AG09309 (cell line): Measurements from ENCODE around the gene S1PR4.
"Not testable (repeated sequence)": the region's sequence is repeated elsewhere in the genome, so short reads cannot be mapped to it uniquely, and the experiment has no call there.

Source experiments
- DNase-seq: peaks from one replicate; pipeline ENCODE4 v3.0.0-alpha.2; 2010; ENCODE audit warnings: low read depth
- H3K4me3 ChIP-seq: 2 replicates; pipeline ENCODE4 v1.5.1; 2011; ENCODE audit warnings: mild to moderate bottlenecking, low read depth, low read length, moderate library complexity; ENCODE audit not compliant: control insufficient read depth
- TF ChIP-seq, protein P1 (sequence below): IDR thresholded peaks from 2 replicates; pipeline ENCODE4 v1.5.1; 2011; ENCODE audit warnings: mild to moderate bottlenecking, low read depth, low read length, inconsistent platforms; ENCODE audit not compliant: insufficient read depth, control insufficient read depth; ENCODE audit errors: missing control alignments

Gene S1PR4

DNA sequence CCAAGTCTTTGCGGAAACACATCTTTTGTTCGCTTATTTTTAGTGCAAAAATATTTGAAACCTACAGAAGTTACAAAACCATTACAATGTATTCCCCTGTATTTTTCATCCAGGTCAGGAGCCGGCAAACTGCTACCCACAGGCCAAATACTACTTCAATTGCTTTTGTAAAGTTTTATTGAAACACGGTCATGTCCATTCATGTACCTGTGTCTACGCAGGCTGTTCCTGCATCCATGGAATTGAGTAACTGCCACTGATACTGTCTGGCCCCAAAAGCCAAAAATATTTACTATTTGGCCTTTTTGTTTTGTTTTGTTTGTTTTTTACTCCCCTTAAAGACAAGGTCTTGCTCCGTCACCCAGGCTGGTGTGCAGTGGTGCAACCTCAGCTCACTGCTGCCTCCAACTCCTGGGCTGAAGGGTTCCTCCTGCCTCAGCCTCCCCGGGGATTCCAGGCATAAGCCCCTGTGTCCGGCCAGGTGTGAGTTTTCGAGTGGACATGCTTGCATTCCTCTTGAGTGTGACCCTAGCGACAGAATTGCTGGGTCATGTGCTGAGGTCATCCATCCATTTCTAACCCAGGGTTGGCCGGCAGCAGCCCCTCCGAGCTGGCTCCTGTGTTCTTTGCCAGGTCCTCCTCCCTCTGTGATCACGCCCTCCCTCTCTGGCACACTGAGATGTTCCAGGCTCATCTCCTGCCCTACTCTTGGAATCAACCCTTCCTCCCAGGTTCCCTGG is 10.9 kb upstream of the S1PR4 start:
- no peak for DNase-seq
- H3K4me3 ChIP-seq = no peak overlapping the region
- TF ChIP-seq, protein P1, sequence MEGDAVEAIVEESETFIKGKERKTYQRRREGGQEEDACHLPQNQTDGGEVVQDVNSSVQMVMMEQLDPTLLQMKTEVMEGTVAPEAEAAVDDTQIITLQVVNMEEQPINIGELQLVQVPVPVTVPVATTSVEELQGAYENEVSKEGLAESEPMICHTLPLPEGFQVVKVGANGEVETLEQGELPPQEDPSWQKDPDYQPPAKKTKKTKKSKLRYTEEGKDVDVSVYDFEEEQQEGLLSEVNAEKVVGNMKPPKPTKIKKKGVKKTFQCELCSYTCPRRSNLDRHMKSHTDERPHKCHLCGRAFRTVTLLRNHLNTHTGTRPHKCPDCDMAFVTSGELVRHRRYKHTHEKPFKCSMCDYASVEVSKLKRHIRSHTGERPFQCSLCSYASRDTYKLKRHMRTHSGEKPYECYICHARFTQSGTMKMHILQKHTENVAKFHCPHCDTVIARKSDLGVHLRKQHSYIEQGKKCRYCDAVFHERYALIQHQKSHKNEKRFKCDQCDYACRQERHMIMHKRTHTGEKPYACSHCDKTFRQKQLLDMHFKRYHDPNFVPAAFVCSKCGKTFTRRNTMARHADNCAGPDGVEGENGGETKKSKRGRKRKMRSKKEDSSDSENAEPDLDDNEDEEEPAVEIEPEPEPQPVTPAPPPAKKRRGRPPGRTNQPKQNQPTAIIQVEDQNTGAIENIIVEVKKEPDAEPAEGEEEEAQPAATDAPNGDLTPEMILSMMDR = no peak

DNA sequence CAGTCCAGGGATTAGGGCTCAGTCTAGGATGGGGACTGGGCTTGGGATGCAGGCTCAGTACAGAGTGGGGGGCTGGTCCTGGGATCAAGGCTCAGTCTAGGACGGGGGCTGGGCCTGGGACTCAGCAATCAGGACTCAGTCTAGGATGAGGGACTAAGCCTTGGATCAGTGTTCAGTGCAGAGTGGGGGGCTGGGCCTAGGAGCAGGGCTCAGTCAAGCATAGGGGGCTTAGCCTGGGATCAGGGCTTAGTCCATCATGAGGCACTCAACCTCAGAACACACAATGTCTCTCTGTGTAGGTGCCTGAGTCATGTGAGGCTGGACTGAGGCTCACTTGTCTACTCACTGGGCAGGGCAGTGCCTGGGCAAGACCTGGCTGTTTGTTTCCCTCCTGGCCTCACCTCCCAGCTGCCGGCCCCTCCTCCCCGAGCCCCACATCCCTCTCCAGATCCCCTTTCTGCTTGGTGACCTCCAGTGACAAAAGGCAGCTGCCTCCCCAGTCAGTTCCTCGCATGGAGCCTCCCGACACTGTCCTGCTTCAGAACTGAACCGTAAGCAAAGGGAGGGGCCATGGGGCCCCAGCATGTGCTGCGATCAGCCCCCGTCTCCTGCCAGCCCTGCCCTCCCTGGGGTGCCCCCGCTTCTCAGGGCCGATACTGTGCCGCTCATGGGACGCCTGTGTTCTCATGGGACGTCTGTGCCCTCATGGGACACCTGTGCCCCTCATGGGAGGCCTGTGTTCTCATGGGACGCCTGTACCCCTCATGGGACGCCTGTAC is 6.5 kb upstream of the S1PR4 start:
- DNase-seq = no peak
- TF ChIP-seq, protein P1 = no peak
- H3K4me3 ChIP-seq = no peak overlapping the region

DNA sequence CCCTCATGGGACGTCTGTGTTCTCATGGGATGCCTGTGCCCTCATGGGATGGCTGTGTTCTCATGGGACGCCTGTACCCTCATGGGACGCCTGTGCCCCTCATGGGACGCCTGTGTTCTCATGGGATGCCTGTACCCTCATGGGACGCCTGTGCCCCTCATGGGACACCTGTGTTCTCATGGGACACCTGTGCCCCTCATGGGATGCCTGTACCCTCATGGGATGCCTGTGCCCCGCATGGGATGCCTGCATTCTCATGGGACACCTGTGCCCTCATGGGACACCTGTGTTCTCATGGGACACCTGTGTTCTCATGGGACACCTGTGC is 5.9 kb upstream of the S1PR4 start:
- not testable (repeated sequence) for DNase-seq, H3K4me3 ChIP-seq

DNA sequence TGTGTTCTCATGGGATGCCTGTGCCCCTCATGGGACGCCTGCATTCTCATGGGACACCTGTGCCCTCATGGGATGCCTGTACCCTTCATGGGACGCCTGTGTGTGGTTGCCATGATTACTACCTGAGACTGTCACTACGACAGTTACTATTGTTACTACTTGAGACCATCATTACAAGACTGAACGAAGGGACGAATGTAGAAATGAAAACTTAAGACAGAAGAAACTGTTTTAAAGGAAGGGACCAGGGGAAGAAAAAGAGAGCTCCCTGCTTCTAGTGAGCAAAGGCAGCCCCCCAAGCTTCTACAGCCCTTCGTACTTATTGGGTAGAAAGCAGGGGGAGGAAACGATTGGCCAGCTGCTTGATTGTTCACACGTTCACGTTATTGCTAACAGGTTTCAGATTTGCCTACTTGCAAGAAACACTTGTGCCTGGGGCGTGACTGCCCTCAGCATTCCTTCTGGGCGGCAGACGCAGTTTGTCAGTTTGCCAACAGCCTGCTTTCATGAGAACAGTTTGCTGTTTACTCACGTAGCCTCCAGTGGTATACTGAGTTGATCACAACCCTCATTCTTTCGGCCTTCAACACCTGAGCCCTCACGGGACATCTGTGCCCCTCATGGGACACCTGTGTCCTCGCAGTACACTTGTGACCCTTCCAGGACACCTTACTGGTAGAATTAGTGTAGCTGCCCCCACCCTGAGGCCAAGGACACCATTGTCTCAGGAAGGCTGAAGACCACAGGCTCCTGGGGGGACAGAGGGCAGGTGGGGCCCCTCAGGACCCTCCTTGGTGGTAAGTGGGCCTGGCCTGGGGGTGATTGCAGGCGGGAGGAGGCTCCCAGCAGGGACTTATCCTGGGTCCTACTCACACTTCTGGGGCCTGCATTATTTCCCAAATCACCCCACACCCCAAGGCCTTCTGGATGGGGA is 2.5 kb upstream of the S1PR4 start:
- H3K4me3 ChIP-seq = no peak overlapping the region
- peak; percentile 80 for DNase-seq
- TF ChIP-seq, protein P1 = no peak

DNA sequence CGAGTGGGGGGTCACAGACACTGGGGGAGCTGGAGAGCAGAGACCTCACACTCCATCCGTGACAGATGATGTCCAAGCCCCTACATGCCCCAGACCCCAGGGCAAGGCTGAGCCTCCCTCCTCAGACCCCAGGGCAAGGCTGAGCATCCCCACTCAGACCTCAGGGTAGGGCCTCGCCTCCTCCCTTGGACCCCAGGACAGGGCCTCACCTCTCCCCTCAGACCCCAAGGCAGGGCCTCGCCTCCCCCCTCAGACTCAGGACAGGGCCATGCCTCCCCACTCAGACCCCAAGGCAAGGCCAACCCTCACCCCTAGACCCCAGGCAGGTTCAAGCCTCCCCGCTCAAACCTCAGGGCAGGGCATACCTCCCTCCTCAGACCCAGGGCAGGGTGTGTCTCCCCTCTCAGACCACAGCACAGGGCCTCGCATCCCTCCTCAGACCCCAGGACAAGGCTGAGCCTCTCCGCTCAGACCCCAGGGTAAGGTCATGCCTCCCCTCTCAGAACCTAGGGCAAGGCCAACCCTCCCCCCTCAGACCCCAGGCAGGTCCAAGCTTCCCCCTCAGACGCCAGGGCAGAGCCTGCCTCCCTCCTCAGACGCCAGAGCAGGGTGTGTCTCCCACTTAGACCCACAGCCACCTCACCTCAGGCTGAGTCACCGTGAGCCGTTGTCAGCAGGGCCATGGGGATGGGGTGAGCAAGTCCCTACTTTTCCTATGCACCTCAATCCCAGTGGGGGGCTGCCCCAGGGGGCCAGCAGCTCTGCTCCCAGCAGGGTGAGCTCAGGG is 1.7 kb upstream of the S1PR4 start:
- DNase-seq = peak; percentile 37
- TF ChIP-seq, protein P1 = no peak
- no peak overlapping the region for H3K4me3 ChIP-seq

DNA sequence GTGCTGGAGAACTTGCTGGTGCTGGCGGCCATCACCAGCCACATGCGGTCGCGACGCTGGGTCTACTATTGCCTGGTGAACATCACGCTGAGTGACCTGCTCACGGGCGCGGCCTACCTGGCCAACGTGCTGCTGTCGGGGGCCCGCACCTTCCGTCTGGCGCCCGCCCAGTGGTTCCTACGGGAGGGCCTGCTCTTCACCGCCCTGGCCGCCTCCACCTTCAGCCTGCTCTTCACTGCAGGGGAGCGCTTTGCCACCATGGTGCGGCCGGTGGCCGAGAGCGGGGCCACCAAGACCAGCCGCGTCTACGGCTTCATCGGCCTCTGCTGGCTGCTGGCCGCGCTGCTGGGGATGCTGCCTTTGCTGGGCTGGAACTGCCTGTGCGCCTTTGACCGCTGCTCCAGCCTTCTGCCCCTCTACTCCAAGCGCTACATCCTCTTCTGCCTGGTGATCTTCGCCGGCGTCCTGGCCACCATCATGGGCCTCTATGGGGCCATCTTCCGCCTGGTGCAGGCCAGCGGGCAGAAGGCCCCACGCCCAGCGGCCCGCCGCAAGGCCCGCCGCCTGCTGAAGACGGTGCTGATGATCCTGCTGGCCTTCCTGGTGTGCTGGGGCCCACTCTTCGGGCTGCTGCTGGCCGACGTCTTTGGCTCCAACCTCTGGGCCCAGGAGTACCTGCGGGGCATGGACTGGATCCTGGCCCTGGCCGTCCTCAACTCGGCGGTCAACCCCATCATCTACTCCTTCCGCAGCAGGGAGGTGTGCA is 587 bp downstream of the S1PR4 start:
- H3K4me3 ChIP-seq = no peak overlapping the region
- no peak for DNase-seq
- TF ChIP-seq, protein P1 = no peak
